ENCODE results near the gene BRAF.

- TF ChIP-seq POLR2A (IDR thresholded peaks at IDR 0.05; ENCODE audit: low read length) (no peak), GATA1 (IDR thresholded peaks at IDR 0.05; ENCODE audit: low read depth, low read length) (no peak)
Observed at GRCh38 chr7:140744005-140744404, 180.7 kb downstream of the BRAF start.

All from erythroblast (primary cell).